NCI-H128 (cell line): ENCODE measurements around the gene TRMT2A.
"Not testable (repeated sequence)": the region's sequence is repeated elsewhere in the genome, so short reads cannot be mapped to it uniquely, and the experiment has no call there.

Experiments
- DNase-seq: peaks from one replicate; lab custom pipeline; 2025; ENCODE audit not compliant: unreplicated experiment; lab: John Stamatoyannopoulos, UW

Gene TRMT2A

GRCh38 chr22:20088263-20088648, 28.8 kb downstream of the TRMT2A start:
- DNase-seq, result no peak

- DNase-seq, result no peak
Measured at GRCh38 chr22:20087319-20088262, 29.4 kb downstream of the TRMT2A start.

GRCh38 chr22:20086763-20087162, 30.3 kb downstream of the TRMT2A start:
- no peak for DNase-seq

- no peak for DNase-seq
Measured at GRCh38 chr22:20086101-20086599, 30.9 kb downstream of the TRMT2A start.

GRCh38 chr22:20085651-20086050, 31.4 kb downstream of the TRMT2A start:
- no peak for DNase-seq

GRCh38 chr22:20084547-20085413, 32.2 kb downstream of the TRMT2A start:
- no peak for DNase-seq

GRCh38 chr22:20083891-20084546, 33.0 kb downstream of the TRMT2A start:
- DNase-seq, result no peak

- no peak for DNase-seq
Measured at GRCh38 chr22:20083157-20083890, 33.7 kb downstream of the TRMT2A start.

GRCh38 chr22:20080776-20081654, 36.0 kb downstream of the TRMT2A start:
- no peak for DNase-seq

GRCh38 chr22:20080445-20080775, 36.6 kb downstream of the TRMT2A start:
- no peak for DNase-seq

- DNase-seq, result peak; percentile 83
Measured at GRCh38 chr22:20079745-20080444, 37.1 kb downstream of the TRMT2A start, which contains the start of gene DGCR8. TSS of gene DGCR8 (plus strand) at chr22:20080241. CDS start at chr22:20085964, 5,723 bp downstream.

GRCh38 chr22:20076627-20077172, 40.3 kb downstream of the TRMT2A start:
- DNase-seq, result no peak

- no peak for DNase-seq
Measured at GRCh38 chr22:20071524-20071972, 45.5 kb downstream of the TRMT2A start.

- no peak for DNase-seq
Measured at GRCh38 chr22:20069331-20070042, 47.5 kb downstream of the TRMT2A start.

- no peak for DNase-seq
Measured at GRCh38 chr22:20068640-20069039, 48.4 kb downstream of the TRMT2A start.

- not testable (repeated sequence) for DNase-seq
Measured at GRCh38 chr22:20067384-20067682, 49.7 kb downstream of the TRMT2A start.

GRCh38 chr22:20066617-20067383, 50.2 kb downstream of the TRMT2A start:
- DNase-seq, result no peak
